ENCODE results near the gene TBC1D22A. TPM values are rescaled to one million over a fixed set of nuclear protein-coding genes. Genes with fewer than 3 reads are reported as not detected.
"Not testable (repeated sequence)": the region's sequence is repeated elsewhere in the genome, so short reads cannot be mapped to it uniquely, and the experiment has no call there.

TBC1D22A gene
- total RNA-seq, 2 experiments from 2014 or later: 47.2 to 49.1 TPM

- H3K27ac Mint-ChIP-seq: no peak overlapping the region
- H3K4me1 Mint-ChIP-seq: peaks cover 16% of the 10 kb centered on the region
- ATAC-seq (ENCODE audit: low read depth) (no peak), DNase-seq (no peak)
- no peaks in the 10 kb centered on the region for H3K9me3 Mint-ChIP-seq
- no peak overlapping the region for H3K4me3 Mint-ChIP-seq
- POLR2A ChIA-PET: no interaction called here
- no peaks in the 10 kb centered on the region for H3K27me3 Mint-ChIP-seq
- peaks cover 23% of the 10 kb centered on the region for H3K36me3 Mint-ChIP-seq
These were observed 49.7 kb downstream of the TBC1D22A start for GRCh38 chr22:46812034-46812605.

GRCh38 chr22:46812788-46813187 lies 50.3 kb downstream of the TBC1D22A start:
- POLR2A ChIA-PET: no interaction called here
- H3K4me1 Mint-ChIP-seq: peaks cover 13% of the 10 kb centered on the region
- DNase-seq: no peak
- H3K4me3 Mint-ChIP-seq: no peak overlapping the region
- peaks cover 22% of the 10 kb centered on the region for H3K36me3 Mint-ChIP-seq
- no peak overlapping the region for H3K27ac Mint-ChIP-seq
- ATAC-seq (ENCODE audit: low read depth): no peak
- no peaks in the 10 kb centered on the region for H3K9me3 Mint-ChIP-seq
- no peaks in the 10 kb centered on the region for H3K27me3 Mint-ChIP-seq

GRCh38 chr22:46813816-46814597 lies 51.6 kb downstream of the TBC1D22A start:
- POLR2A ChIA-PET: no interaction called here
- ATAC-seq (ENCODE audit: low read depth): no peak
- no peak for DNase-seq
- Mint-ChIP-seq H3K9me3 (no peaks in the 10 kb centered on the region), H3K27me3 (no peaks in the 10 kb centered on the region), H3K27ac (no peak overlapping the region), H3K36me3 (peaks cover 27% of the 10 kb centered on the region), H3K4me1 (peaks cover 12% of the 10 kb centered on the region), H3K4me3 (no peak overlapping the region)

GRCh38 chr22:46815132-46815531 lies 52.7 kb downstream of the TBC1D22A start:
- no peak for ATAC-seq (ENCODE audit: low read depth)
- Mint-ChIP-seq H3K4me1 (peaks cover 13% of the 10 kb centered on the region), H3K36me3 (peaks cover 30% of the 10 kb centered on the region), H3K4me3 (no peak overlapping the region), H3K27ac (no peak overlapping the region), H3K27me3 (no peaks in the 10 kb centered on the region), H3K9me3 (no peaks in the 10 kb centered on the region)
- no peak for DNase-seq
- POLR2A ChIA-PET: no interaction called here

- DNase-seq (no peak), ATAC-seq (ENCODE audit: low read depth) (no peak)
- peak overlapping the region; percentile 18 for H3K27ac Mint-ChIP-seq
- POLR2A ChIA-PET: no interaction called here
- H3K4me3 Mint-ChIP-seq: no peak overlapping the region
- no peaks in the 10 kb centered on the region for H3K27me3 Mint-ChIP-seq
- H3K4me1 Mint-ChIP-seq: peaks cover 13% of the 10 kb centered on the region
- no peaks in the 10 kb centered on the region for H3K9me3 Mint-ChIP-seq
- H3K36me3 Mint-ChIP-seq: peaks cover 34% of the 10 kb centered on the region
These were observed 53.1 kb downstream of the TBC1D22A start for GRCh38 chr22:46815559-46815895.

GRCh38 chr22:46815896-46816731 lies 53.7 kb downstream of the TBC1D22A start:
- peaks cover 38% of the 10 kb centered on the region for H3K36me3 Mint-ChIP-seq
- POLR2A ChIA-PET: no interaction called here
- ATAC-seq (ENCODE audit: low read depth): peak; percentile 50
- no peak for DNase-seq
- H3K4me3 Mint-ChIP-seq: no peak overlapping the region
- H3K27ac Mint-ChIP-seq: no peak overlapping the region
- H3K27me3 Mint-ChIP-seq: no peaks in the 10 kb centered on the region
- no peaks in the 10 kb centered on the region for H3K9me3 Mint-ChIP-seq
- peaks cover 13% of the 10 kb centered on the region for H3K4me1 Mint-ChIP-seq

GRCh38 chr22:46817390-46817789 lies 54.9 kb downstream of the TBC1D22A start:
- H3K27me3 Mint-ChIP-seq; DNase-seq; H3K9me3 Mint-ChIP-seq; H3K4me3 Mint-ChIP-seq; ATAC-seq (ENCODE audit: low read depth); H3K27ac Mint-ChIP-seq; POLR2A ChIA-PET: not testable (repeated sequence)
- peaks cover 45% of the 10 kb centered on the region for H3K36me3 Mint-ChIP-seq
- H3K4me1 Mint-ChIP-seq: peaks cover 13% of the 10 kb centered on the region

GRCh38 chr22:46823248-46823647 lies 60.8 kb downstream of the TBC1D22A start:
- Mint-ChIP-seq H3K4me3 (no peak overlapping the region), H3K9me3 (no peaks in the 10 kb centered on the region)

GRCh38 chr22:46823654-46824053 lies 61.2 kb downstream of the TBC1D22A start:
- H3K36me3 Mint-ChIP-seq: peaks cover 39% of the 10 kb centered on the region

More at GRCh38 chr22:46823248-46823647, 60.8 kb downstream of the TBC1D22A start:
- no peak for ATAC-seq (ENCODE audit: low read depth)
- H3K27ac Mint-ChIP-seq: no peak overlapping the region
- POLR2A ChIA-PET: no interaction called here
- H3K4me1 Mint-ChIP-seq: peaks cover 2% of the 10 kb centered on the region
- H3K36me3 Mint-ChIP-seq: peaks cover 38% of the 10 kb centered on the region
- DNase-seq: no peak
- no peaks in the 10 kb centered on the region for H3K27me3 Mint-ChIP-seq

GRCh38 chr22:46824344-46824909 lies 62.0 kb downstream of the TBC1D22A start:
- H3K4me3 Mint-ChIP-seq: no peak overlapping the region
- H3K9me3 Mint-ChIP-seq: no peaks in the 10 kb centered on the region
- no peaks in the 10 kb centered on the region for H3K27me3 Mint-ChIP-seq
- peaks cover 5% of the 10 kb centered on the region for H3K4me1 Mint-ChIP-seq
- ATAC-seq (ENCODE audit: low read depth) (no peak), DNase-seq (no peak)
- H3K27ac Mint-ChIP-seq: no peak overlapping the region
- POLR2A ChIA-PET: no interaction called here
- H3K36me3 Mint-ChIP-seq: peaks cover 41% of the 10 kb centered on the region

More at GRCh38 chr22:46823654-46824053, 61.2 kb downstream of the TBC1D22A start:
- H3K9me3 Mint-ChIP-seq: no peaks in the 10 kb centered on the region
- H3K4me1 Mint-ChIP-seq: peaks cover 3% of the 10 kb centered on the region
- no peak overlapping the region for H3K27ac Mint-ChIP-seq
- ATAC-seq (ENCODE audit: low read depth) (no peak), DNase-seq (no peak)
- no peaks in the 10 kb centered on the region for H3K27me3 Mint-ChIP-seq
- POLR2A ChIA-PET: no interaction called here
- H3K4me3 Mint-ChIP-seq: no peak overlapping the region

- ATAC-seq (ENCODE audit: low read depth): no peak
- H3K27me3 Mint-ChIP-seq: no peaks in the 10 kb centered on the region
- no peak for DNase-seq
- no peak overlapping the region for H3K4me3 Mint-ChIP-seq
- H3K9me3 Mint-ChIP-seq: no peaks in the 10 kb centered on the region
- H3K4me1 Mint-ChIP-seq: peaks cover 2% of the 10 kb centered on the region
- POLR2A ChIA-PET: no interaction called here
- H3K27ac Mint-ChIP-seq: no peak overlapping the region
- peaks cover 40% of the 10 kb centered on the region for H3K36me3 Mint-ChIP-seq
These were observed 62.6 kb downstream of the TBC1D22A start for GRCh38 chr22:46824980-46825544.

GRCh38 chr22:46826438-46827135 lies 64.1 kb downstream of the TBC1D22A start:
- H3K4me1 Mint-ChIP-seq: peaks cover 5% of the 10 kb centered on the region
- H3K4me3 Mint-ChIP-seq: no peak overlapping the region
- H3K27me3 Mint-ChIP-seq: no peaks in the 10 kb centered on the region
- peaks cover 37% of the 10 kb centered on the region for H3K36me3 Mint-ChIP-seq
- POLR2A ChIA-PET: no interaction called here
- H3K27ac Mint-ChIP-seq: no peak overlapping the region
- no peaks in the 10 kb centered on the region for H3K9me3 Mint-ChIP-seq
- ATAC-seq (ENCODE audit: low read depth) (no peak), DNase-seq (no peak)
